HG03139 (cell line): ENCODE measurements around the gene DAB2IP.

Source experiments
- ATAC-seq: cut with Tn5 transposase; IDR thresholded peaks from one replicate; pipeline ENCODE4 v1.9.1; 2021; ENCODE audit not compliant: unreplicated experiment

DAB2IP gene

GRCh38 chr9:121813519-121814210 is 162.2 kb downstream of the DAB2IP start:
- ATAC-seq, result no peak

- no peak for ATAC-seq
Measured at GRCh38 chr9:121814594-121814993, 163.2 kb downstream of the DAB2IP start.

GRCh38 chr9:121815084-121815483 is 163.7 kb downstream of the DAB2IP start:
- ATAC-seq, result no peak

- no peak for ATAC-seq
Measured at GRCh38 chr9:121815546-121816448, 164.4 kb downstream of the DAB2IP start.

GRCh38 chr9:121816449-121816817 is 165.0 kb downstream of the DAB2IP start:
- no peak for ATAC-seq

- ATAC-seq, result no peak
Measured at GRCh38 chr9:121816845-121817450, 165.5 kb downstream of the DAB2IP start.

- ATAC-seq, result no peak
Measured at GRCh38 chr9:121817476-121817875, 166.0 kb downstream of the DAB2IP start.

- no peak for ATAC-seq
Measured at GRCh38 chr9:121818016-121818661, 166.7 kb downstream of the DAB2IP start.

- no peak for ATAC-seq
Measured at GRCh38 chr9:121818841-121819427, 167.5 kb downstream of the DAB2IP start.

- ATAC-seq, result no peak
Measured at GRCh38 chr9:121819428-121820231, 168.2 kb downstream of the DAB2IP start.

GRCh38 chr9:121820286-121821005 is 169.0 kb downstream of the DAB2IP start:
- no peak for ATAC-seq

- no peak for ATAC-seq
Measured at GRCh38 chr9:121821326-121821725, 169.9 kb downstream of the DAB2IP start.

GRCh38 chr9:121822093-121823085 is 171.0 kb downstream of the DAB2IP start:
- no peak for ATAC-seq

GRCh38 chr9:121823451-121824169 is 172.2 kb downstream of the DAB2IP start:
- ATAC-seq, result no peak

- ATAC-seq, result no peak
Measured at GRCh38 chr9:121824651-121825030, 173.2 kb downstream of the DAB2IP start.

GRCh38 chr9:121825031-121825691 is 173.7 kb downstream of the DAB2IP start:
- ATAC-seq, result no peak

- no peak for ATAC-seq
Measured at GRCh38 chr9:121826711-121827110, 175.3 kb downstream of the DAB2IP start.
